ENCODE measurements around the gene YBX3.
A peak's percentile ranks its signal among the peaks of the same experiment; 100 is the strongest.

DNA sequence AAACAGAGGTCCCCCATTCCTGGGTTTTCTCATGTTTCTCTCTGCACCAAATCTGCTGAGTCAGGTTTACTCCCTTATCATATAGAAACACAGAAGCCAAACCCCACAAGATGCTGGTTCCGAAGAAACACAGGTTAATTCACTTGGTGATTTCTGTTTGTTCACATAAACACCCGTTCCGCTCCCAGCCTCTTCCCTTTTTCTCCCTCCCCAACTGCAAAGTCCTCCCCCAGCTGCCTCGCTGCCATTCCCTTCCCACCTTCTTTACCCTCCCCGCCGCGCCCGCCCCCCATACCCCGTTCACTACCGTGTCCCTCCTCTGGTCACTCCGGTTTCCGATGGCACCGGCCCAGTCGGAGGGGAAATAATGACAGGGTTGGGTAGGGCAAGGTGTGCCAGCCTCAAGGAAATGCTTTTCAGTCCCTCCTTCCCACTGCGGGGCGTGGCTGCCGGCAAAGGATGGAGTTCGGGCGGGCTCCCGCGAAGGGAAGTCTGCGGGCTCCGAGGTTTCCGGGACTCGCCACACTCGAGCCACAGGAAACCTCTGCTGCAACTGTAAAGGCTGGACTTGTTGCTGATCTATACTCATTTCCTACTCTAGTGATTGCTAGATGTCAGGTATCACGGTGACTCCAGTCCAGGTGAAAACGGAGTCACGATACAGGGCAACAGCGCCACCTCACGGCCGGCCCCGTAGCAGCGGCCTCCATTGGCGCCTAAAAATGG, 49.3 kb downstream of the YBX3 start, which contains the start of gene STYK1:
- TF ChIP-seq, protein P1, sequence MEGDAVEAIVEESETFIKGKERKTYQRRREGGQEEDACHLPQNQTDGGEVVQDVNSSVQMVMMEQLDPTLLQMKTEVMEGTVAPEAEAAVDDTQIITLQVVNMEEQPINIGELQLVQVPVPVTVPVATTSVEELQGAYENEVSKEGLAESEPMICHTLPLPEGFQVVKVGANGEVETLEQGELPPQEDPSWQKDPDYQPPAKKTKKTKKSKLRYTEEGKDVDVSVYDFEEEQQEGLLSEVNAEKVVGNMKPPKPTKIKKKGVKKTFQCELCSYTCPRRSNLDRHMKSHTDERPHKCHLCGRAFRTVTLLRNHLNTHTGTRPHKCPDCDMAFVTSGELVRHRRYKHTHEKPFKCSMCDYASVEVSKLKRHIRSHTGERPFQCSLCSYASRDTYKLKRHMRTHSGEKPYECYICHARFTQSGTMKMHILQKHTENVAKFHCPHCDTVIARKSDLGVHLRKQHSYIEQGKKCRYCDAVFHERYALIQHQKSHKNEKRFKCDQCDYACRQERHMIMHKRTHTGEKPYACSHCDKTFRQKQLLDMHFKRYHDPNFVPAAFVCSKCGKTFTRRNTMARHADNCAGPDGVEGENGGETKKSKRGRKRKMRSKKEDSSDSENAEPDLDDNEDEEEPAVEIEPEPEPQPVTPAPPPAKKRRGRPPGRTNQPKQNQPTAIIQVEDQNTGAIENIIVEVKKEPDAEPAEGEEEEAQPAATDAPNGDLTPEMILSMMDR (IDR thresholded peaks at IDR 0.05) = peak; percentile 23 to 97 (median 86)
- TF ChIP-seq POLR2A (IDR thresholded peaks at IDR 0.05) = peak; percentile 56 to 61

Data from Peyer's patch (tissue), 4 donors.